Transverse colon (tissue), 4 donors: ENCODE measurements around the gene WDR37. TPM values are rescaled to one million over a fixed set of nuclear protein-coding genes. Genes with fewer than 3 reads are reported as not detected.

Experiments used
- DNase-seq: peaks from one replicate; pipeline ENCODE4 v3.0.0-alpha.2; 2019
- H3K27ac ChIP-seq, 4 donors: fragments of 200-600 bp; sonication (generic); 2 replicates each; pipeline ENCODE4 v1.5.1; 2016 to 2018; ENCODE audit warnings: inconsistent platforms in 4 of 4
- H3K27me3 ChIP-seq: fragments of 200-600 bp; sonication (generic); 2 replicates; pipeline ENCODE4 v1.5.1; 2017; ENCODE audit warnings: inconsistent platforms
- H3K36me3 ChIP-seq, 4 donors: fragments of 200-600 bp; sonication (generic); 2 replicates each; pipeline ENCODE4 v1.5.1; 2017 to 2019; ENCODE audit warnings: inconsistent platforms in 4 of 4
- H3K4me1 ChIP-seq, 4 donors: fragments of 200-600 bp; sonication (generic); 2 replicates each; pipeline ENCODE4 v1.5.1; 2017 to 2020; ENCODE audit warnings: inconsistent platforms in 4 of 4
- H3K4me3 ChIP-seq, 4 donors: fragments of 200-600 bp; sonication (generic); 1 replicate in 1 of 4; 2 replicates in 3 of 4; pipeline versions ENCODE4 v1.5.1 to v1.6.1; 2017 to 2019; ENCODE audit warnings: inconsistent platforms in 4 of 4
- H3K9me3 ChIP-seq, 2 donors: fragments of 200-600 bp; sonication (generic); 2 replicates each; pipeline ENCODE4 v1.5.1; 2017 to 2019; ENCODE audit warnings: inconsistent platforms in 2 of 2
- CTCF ChIP-seq, 5 experiments: fragments of 200-600 bp in 3 of 5; fragments of 450-650 bp in 2 of 5; sonication (generic) in 3 of 5; IDR thresholded peaks; 1 replicate in 2 of 5; 2 replicates in 3 of 5; pipeline ENCODE4 v1.5.1; 2016 to 2017; ENCODE audit warnings: antibody characterized with exemption in 5 of 5, inconsistent platforms in 3 of 5, mild to moderate bottlenecking in 2 of 5, moderate library complexity in 1 of 5
- EP300 ChIP-seq: sonication (generic); formaldehyde crosslinking; IDR thresholded peaks from one replicate; pipeline ENCODE4 v1.6.1; 2017; ENCODE audit warnings: antibody characterized with exemption, low read depth
- POLR2A ChIP-seq: fragments of 450-650 bp; IDR thresholded peaks from one replicate; pipeline ENCODE4 v1.6.1; 2016; ENCODE audit warnings: antibody characterized with exemption, mild to moderate bottlenecking, moderate library complexity
- POLR2AphosphoS5 ChIP-seq, 3 donors: sonication (generic); formaldehyde crosslinking; IDR thresholded peaks; one replicate each; pipeline ENCODE4 v1.6.1; 2016; ENCODE audit warnings: antibody characterized with exemption in 3 of 3
- WGBS, 2 donors: methylation state at CpG; one replicate each; pipeline ENCODE4 v1.1.5; 2018; ENCODE audit warnings: low coverage in 1 of 2; 5-methylcytosine and 5-hydroxymethylcytosine counted together
- in situ Hi-C, 4 donors: fragments of 200-750 bp; cut with MboI; loops; one replicate each; pipeline versions ENCODE4 v1.15.0 to v1.15.1; 2017; ENCODE audit warnings: low sequenced_read_pairs in 3 of 4, low pct_ligation_motif_present in 1 of 4, low pct_unique_long_range_greater_than_20kb in 1 of 4
- intact Hi-C: fragments of 100-400 bp; cut with DNase I; formaldehyde crosslinking; loops from one replicate; pipeline ENCODE4 v1.15.1; 2023; ENCODE audit warnings: low total_unique reads
- total RNA-seq, 4 donors: library from RNA; depleted of rRNA; stranded (reverse); fragments of >200 nt; gene quantifications; one replicate each; pipeline ENCODE4 v1.1.0, GENCODE V29; 2016

WDR37 gene
- total RNA-seq, 4 donors from 2014 or later = 14.5 to 22.1 (median 19.7) TPM

- WGBS, 2 donors = 91% methylated on average over 12 of the region's 12 CpGs; no CpG with 5 or more reads in 1 of the 2 donors
- no peak for DNase-seq
- in situ Hi-C loops (no loop called here), intact Hi-C loops (no loop called here)
- TF ChIP-seq CTCF (IDR thresholded peaks at IDR 0.05) (no peak), EP300 (no peak), POLR2A (no peak), POLR2AphosphoS5 (IDR thresholded peaks at IDR 0.05) (no peak)
- no peaks in the 10 kb centered on the region for H3K27me3 ChIP-seq
- H3K4me3 ChIP-seq = no peak overlapping the region
- H3K4me1 ChIP-seq = no peaks in the 10 kb centered on the region
- no peaks in the 10 kb centered on the region for H3K9me3 ChIP-seq
- H3K36me3 ChIP-seq = peaks cover 0 to 45% (median 17%) of the 10 kb centered on the region in 4 donors
- H3K27ac ChIP-seq = no peak overlapping the region
Observed at GRCh38 chr10:1095498-1095897, 39.3 kb downstream of the WDR37 start.

GRCh38 chr10:1096287-1096889, 40.2 kb downstream of the WDR37 start:
- no peaks in the 10 kb centered on the region for H3K9me3 ChIP-seq
- TF ChIP-seq EP300 (no peak), POLR2A (no peak), CTCF (IDR thresholded peaks at IDR 0.05) (no peak), POLR2AphosphoS5 (IDR thresholded peaks at IDR 0.05) (no peak)
- no peak for DNase-seq
- intact Hi-C loops = no loop called here
- H3K4me3 ChIP-seq = no peak overlapping the region
- no peaks in the 10 kb centered on the region for H3K4me1 ChIP-seq
- H3K27me3 ChIP-seq = no peaks in the 10 kb centered on the region
- H3K27ac ChIP-seq = no peak overlapping the region
- 96 to 98% methylated on average over 20 to 27 of the region's 27 CpGs for WGBS, 2 donors
- in situ Hi-C loops = no loop called here
- peaks cover 0 to 36% (median 13%) of the 10 kb centered on the region in 4 donors for H3K36me3 ChIP-seq

- Histone ChIP-seq H3K36me3 (peaks cover 0 to 34% (median 13%) of the 10 kb centered on the region in 4 donors), H3K4me1 (no peaks in the 10 kb centered on the region), H3K4me3 (no peak overlapping the region), H3K27ac (no peak overlapping the region), H3K9me3 (no peaks in the 10 kb centered on the region), H3K27me3 (no peaks in the 10 kb centered on the region)
- in situ Hi-C loops (no loop called here), intact Hi-C loops (no loop called here)
- DNase-seq = no peak
- 89% methylated on average over 6 of the region's 6 CpGs; no CpG with 5 or more reads in 1 of the 2 donors for WGBS, 2 donors
- TF ChIP-seq EP300 (no peak), POLR2AphosphoS5 (IDR thresholded peaks at IDR 0.05) (no peak), CTCF (IDR thresholded peaks at IDR 0.05) (no peak), POLR2A (no peak)
Observed at GRCh38 chr10:1097436-1097835, 41.3 kb downstream of the WDR37 start.

- TF ChIP-seq CTCF (IDR thresholded peaks at IDR 0.05) = no peak
- no peak for TF ChIP-seq POLR2AphosphoS5 (IDR thresholded peaks at IDR 0.05)
- no peak for TF ChIP-seq POLR2A
- no peak for TF ChIP-seq EP300
- DNase-seq = no peak
- intact Hi-C loops = no loop called here
- Histone ChIP-seq H3K4me3 (no peak overlapping the region), H3K27me3 (no peaks in the 10 kb centered on the region), H3K36me3 (peaks cover 0 to 29% (median 14%) of the 10 kb centered on the region in 4 donors), H3K27ac (no peak overlapping the region), H3K4me1 (no peaks in the 10 kb centered on the region), H3K9me3 (no peaks in the 10 kb centered on the region)
- 84% methylated on average over 3 of the region's 3 CpGs; no CpG with 5 or more reads in 1 of the 2 donors for WGBS, 2 donors
- in situ Hi-C loops = no loop called here
Observed at GRCh38 chr10:1100143-1100542, 44.0 kb downstream of the WDR37 start.
